ENCODE measurements around the gene JDP2. TPM values are rescaled to one million over a fixed set of nuclear protein-coding genes. Genes with fewer than 3 reads are reported as not detected.

Gene JDP2
- total RNA-seq, 4 donors from 2014 or later, result 82.3 to 147 (median 106) TPM

DNA sequence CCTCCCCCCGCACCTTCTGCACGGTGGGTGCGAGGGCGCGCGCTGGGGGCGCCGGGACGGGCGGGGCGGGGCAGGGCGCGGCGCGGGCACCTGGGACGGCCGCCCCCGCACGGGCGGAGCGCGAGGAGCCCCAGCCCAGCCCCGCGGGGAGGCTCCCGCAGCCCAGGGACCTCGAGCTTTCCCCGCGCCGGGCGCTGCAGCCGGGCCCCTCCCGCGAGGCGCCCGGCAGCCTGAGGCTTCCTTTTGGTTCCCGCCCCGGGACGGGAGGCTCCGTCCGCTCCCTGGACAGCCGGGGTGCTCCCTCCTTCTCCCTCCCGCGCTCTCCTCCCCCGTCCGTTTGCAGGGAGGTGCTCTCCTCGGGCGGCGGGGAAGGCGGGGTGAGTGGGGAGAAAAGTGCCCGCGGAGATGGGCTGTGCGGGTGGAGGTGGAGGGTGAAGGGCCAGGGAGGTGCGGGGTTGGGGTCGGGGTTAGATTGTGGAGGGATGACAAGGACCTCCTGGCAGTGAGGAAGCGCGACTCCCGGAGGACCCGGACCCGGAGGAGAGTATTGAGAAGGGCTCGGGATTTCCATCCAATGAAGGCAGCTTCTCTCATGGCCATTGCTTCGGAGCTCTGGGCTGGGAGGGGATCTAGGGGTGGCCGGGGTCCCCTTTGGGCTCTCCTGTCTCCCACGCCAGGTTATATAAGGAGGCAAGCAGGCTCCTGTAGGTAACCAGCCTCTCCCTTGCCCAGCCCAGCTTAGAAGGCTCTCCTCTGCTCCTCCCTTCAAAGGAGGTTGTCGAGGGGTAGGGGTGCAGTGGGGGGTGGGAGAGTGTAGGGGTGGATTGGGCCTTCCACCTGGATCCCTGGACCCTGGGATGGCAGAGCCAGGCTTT is 645 bp downstream of the JDP2 start:
- H3K9me3 ChIP-seq, result no peaks in the 10 kb centered on the region
- peaks cover 0 to 14% (median 0%) of the 10 kb centered on the region in 3 donors for H3K36me3 ChIP-seq
- H3K27ac ChIP-seq, result peak overlapping the region; percentile 79 to 95 (median 88)
- no peaks in the 10 kb centered on the region for H3K27me3 ChIP-seq
- 1% methylated on average over 48 to 58 of the region's 64 CpGs for WGBS, 2 donors
- peak overlapping the region; percentile 60 to 83 (median 74) for H3K4me3 ChIP-seq
- H3K4me1 ChIP-seq, result peaks cover 0 to 57% (median 36%) of the 10 kb centered on the region in 4 donors
- peak in 1 of 2 donors; percentile 14 for TF ChIP-seq EP300 (IDR thresholded peaks at IDR 0.05)
- TF ChIP-seq, protein P1, sequence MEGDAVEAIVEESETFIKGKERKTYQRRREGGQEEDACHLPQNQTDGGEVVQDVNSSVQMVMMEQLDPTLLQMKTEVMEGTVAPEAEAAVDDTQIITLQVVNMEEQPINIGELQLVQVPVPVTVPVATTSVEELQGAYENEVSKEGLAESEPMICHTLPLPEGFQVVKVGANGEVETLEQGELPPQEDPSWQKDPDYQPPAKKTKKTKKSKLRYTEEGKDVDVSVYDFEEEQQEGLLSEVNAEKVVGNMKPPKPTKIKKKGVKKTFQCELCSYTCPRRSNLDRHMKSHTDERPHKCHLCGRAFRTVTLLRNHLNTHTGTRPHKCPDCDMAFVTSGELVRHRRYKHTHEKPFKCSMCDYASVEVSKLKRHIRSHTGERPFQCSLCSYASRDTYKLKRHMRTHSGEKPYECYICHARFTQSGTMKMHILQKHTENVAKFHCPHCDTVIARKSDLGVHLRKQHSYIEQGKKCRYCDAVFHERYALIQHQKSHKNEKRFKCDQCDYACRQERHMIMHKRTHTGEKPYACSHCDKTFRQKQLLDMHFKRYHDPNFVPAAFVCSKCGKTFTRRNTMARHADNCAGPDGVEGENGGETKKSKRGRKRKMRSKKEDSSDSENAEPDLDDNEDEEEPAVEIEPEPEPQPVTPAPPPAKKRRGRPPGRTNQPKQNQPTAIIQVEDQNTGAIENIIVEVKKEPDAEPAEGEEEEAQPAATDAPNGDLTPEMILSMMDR (IDR thresholded peaks at IDR 0.05), result no peak
- no peak for DNase-seq (ENCODE audit: low spot score in 2 of 2)

DNA sequence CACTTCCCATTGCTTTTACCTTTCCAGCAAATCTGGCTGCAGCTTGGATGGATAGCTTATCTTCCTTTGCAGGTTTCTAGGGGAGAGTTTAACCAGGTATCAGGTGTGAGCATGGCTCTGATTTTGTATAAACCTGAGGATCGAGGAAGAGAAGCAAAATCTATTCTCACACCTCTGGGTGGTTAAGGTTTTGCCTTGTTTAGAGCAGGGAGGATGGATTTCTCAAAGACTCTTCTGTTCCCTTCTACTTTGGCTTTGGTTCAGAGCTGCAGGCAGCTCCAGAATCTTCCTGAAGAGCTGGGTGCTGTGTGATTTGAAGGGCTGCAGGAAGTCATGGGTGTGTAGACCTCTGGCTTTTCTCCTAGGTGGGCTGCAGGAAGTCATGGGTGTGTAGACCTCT is 1.7 kb downstream of the JDP2 start:
- no peaks in the 10 kb centered on the region for H3K27me3 ChIP-seq
- H3K36me3 ChIP-seq, result peaks cover 0 to 25% (median 0%) of the 10 kb centered on the region in 3 donors
- WGBS, 2 donors, result 28 to 46% methylated on average over 1 of the region's 1 CpG
- TF ChIP-seq EP300 (IDR thresholded peaks at IDR 0.05) (no peak), POLR2A (IDR thresholded peaks at IDR 0.05) (no peak)
- TF ChIP-seq, protein P1 (IDR thresholded peaks at IDR 0.05), result no peak
- DNase-seq (ENCODE audit: low spot score in 2 of 2), result no peak
- peaks cover 0 to 68% (median 36%) of the 10 kb centered on the region in 4 donors for H3K4me1 ChIP-seq
- no peaks in the 10 kb centered on the region for H3K9me3 ChIP-seq
- H3K27ac ChIP-seq, result peak overlapping the region; percentile 79 to 95 (median 88)
- H3K4me3 ChIP-seq, result peak overlapping the region in 3 of 4 donors; percentile 19 to 83 (median 28)

DNA sequence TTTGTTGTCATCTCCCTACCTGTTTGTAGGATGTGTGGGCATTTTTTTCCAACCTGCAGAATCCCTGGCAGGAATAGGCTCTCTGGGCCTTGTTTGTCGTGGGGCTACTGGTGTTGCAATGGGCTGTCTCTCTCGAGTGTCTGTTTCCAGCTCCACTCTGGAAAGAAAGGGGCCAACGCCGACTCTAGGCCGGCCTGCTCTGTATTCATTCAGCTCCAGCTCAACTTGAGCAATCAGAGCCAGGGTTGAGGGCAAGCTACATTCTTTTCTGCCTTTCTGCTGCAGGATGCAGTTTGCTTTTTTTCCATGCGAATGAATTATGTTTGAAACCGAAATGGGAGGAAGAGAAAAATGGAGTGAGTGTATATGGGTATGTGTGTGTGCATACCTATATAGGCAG is 2.3 kb downstream of the JDP2 start:
- Histone ChIP-seq H3K27ac (peak overlapping the region; percentile 79 to 95 (median 88)), H3K27me3 (no peaks in the 10 kb centered on the region), H3K9me3 (no peaks in the 10 kb centered on the region), H3K4me3 (peak overlapping the region in 3 of 4 donors; percentile 19 to 83 (median 28)), H3K4me1 (peaks cover 0 to 74% (median 36%) of the 10 kb centered on the region in 4 donors), H3K36me3 (peaks cover 0 to 30% (median 0%) of the 10 kb centered on the region in 3 donors)
- TF ChIP-seq POLR2A (IDR thresholded peaks at IDR 0.05) (peak in 1 of 2 donors; percentile 9), EP300 (IDR thresholded peaks at IDR 0.05) (no peak)
- DNase-seq (ENCODE audit: low spot score in 2 of 2), result peak in 1 of 2 donors; percentile 62
- WGBS, 2 donors, result 19 to 21% methylated on average over 7 of the region's 7 CpGs

DNA sequence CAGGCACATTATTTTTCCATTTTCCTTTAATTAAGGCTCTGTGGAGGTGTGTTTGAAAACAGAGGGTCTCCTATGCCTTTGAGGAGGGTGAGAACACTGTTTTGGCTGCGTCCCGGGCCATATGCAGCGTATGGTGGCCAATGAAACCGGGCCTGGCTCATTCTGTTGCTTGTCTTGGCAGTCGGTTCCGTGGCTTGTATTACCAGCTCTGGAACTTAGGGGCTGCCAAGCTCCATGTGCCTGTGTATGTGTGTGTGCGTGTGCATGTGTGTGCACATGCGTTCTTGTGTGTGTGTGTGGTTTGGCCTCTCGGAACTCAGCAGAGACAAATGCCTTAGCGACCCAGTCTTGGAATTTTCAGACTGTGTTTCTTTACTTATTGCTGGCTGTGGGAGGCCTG is 2.7 kb downstream of the JDP2 start:
- TF ChIP-seq POLR2A (IDR thresholded peaks at IDR 0.05), result no peak
- peak in 1 of 2 donors; percentile 45 for TF ChIP-seq EP300 (IDR thresholded peaks at IDR 0.05)
- TF ChIP-seq, protein P1 (IDR thresholded peaks at IDR 0.05), result no peak
- no peaks in the 10 kb centered on the region for H3K9me3 ChIP-seq
- peaks cover 0 to 78% (median 36%) of the 10 kb centered on the region in 4 donors for H3K4me1 ChIP-seq
- H3K4me3 ChIP-seq, result peak overlapping the region in 3 of 4 donors; percentile 19 to 83 (median 28)
- peak; percentile 36 to 59 for DNase-seq (ENCODE audit: low spot score in 2 of 2)
- peaks cover 0 to 35% (median 0%) of the 10 kb centered on the region in 3 donors for H3K36me3 ChIP-seq
- 11 to 22% methylated on average over 10 of the region's 10 CpGs for WGBS, 2 donors
- H3K27me3 ChIP-seq, result no peaks in the 10 kb centered on the region
- H3K27ac ChIP-seq, result peak overlapping the region in 3 of 4 donors; percentile 43 to 95 (median 94)

DNA sequence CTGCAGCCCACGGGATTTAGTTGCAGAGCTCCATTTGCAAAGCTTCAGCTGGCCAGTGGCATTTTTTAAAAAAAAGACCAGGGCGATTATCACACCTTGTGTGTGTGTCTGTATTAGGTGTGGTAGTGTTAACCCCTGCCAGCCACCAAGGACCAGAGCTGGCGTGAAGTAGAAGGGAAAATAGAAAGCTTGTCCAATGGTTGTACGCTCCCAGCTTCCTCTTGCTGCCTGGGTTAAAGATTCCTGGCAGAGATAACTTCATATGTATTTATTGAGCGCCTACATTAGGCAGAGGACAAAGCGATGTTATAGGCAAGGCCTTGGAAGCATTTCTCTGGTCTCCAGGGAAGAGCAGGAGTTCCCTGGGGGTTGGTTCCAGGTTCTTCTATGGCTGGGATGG is 3.2 kb downstream of the JDP2 start:
- WGBS, 2 donors, result 33 to 34% methylated on average over 6 of the region's 6 CpGs
- no peak for TF ChIP-seq EP300 (IDR thresholded peaks at IDR 0.05)
- no peak for TF ChIP-seq POLR2A (IDR thresholded peaks at IDR 0.05)
- TF ChIP-seq, protein P1 (IDR thresholded peaks at IDR 0.05), result no peak
- DNase-seq (ENCODE audit: low spot score in 2 of 2), result no peak
- H3K4me3 ChIP-seq, result peak overlapping the region in 3 of 4 donors; percentile 19 to 83 (median 28)
- peaks cover 0 to 78% (median 36%) of the 10 kb centered on the region in 4 donors for H3K4me1 ChIP-seq
- no peaks in the 10 kb centered on the region for H3K27me3 ChIP-seq
- no peaks in the 10 kb centered on the region for H3K9me3 ChIP-seq
- peak overlapping the region in 2 of 4 donors; percentile 94 to 95 for H3K27ac ChIP-seq
- H3K36me3 ChIP-seq, result peaks cover 0 to 38% (median 0%) of the 10 kb centered on the region in 3 donors
